HG02938 (cell line): Measurements from ENCODE around the gene NFIX.

Source experiments
- ATAC-seq: cut with Tn5 transposase; IDR thresholded peaks from one replicate; pipeline ENCODE4 v1.9.1; 2021; ENCODE audit warnings: mild to moderate bottlenecking, moderate library complexity; ENCODE audit not compliant: unreplicated experiment

Gene NFIX

GRCh38 chr19:13139633-13140311, 144.5 kb downstream of the NFIX start:
- ATAC-seq, result no peak

GRCh38 chr19:13146763-13147563, 151.7 kb downstream of the NFIX start:
- no peak for ATAC-seq
